Measurements from ENCODE around the gene HNRNPDL.

Gene HNRNPDL

GRCh38 chr4:82401600-82401999 is 28.7 kb downstream of the HNRNPDL start:
- H3K4me3 ChIP-seq (ENCODE audit: insufficient read depth, low read length, poor library complexity, severe bottlenecking) = no peak overlapping the region
- no peak overlapping the region for H3K27ac ChIP-seq (ENCODE audit: low read depth, low read length)
- no peak overlapping the region for H2AFZ ChIP-seq (ENCODE audit: low read depth, low read length, severe bottlenecking)
- no peak for TF ChIP-seq EZH2phosphoT487 (conservative IDR thresholded peaks at IDR 0.05; ENCODE audit: low read length)
- no peak for TF ChIP-seq CTCF (IDR thresholded peaks at IDR 0.05; ENCODE audit: insufficient read depth, low read length, poor library complexity, severe bottlenecking)
- H3K4me2 ChIP-seq (ENCODE audit: low read depth, low read length, poor library complexity, severe bottlenecking) = no peak overlapping the region
- no peak overlapping the region for H3K9ac ChIP-seq (ENCODE audit: low read length)
- H3K27me3 ChIP-seq (ENCODE audit: low read length) = no peaks in the 10 kb centered on the region
- H3K9me3 ChIP-seq (ENCODE audit: insufficient read depth, low read length) = no peaks in the 10 kb centered on the region
- H3F3A ChIP-seq (ENCODE audit: insufficient read depth) = no peaks in the 10 kb centered on the region
- H3K79me2 ChIP-seq (ENCODE audit: insufficient read depth, low read length) = no peaks in the 10 kb centered on the region
- no peaks in the 10 kb centered on the region for H4K20me1 ChIP-seq (ENCODE audit: low read depth, low read length)
- H3K9me2 ChIP-seq (replicated peaks; ENCODE audit: insufficient read depth, low read length) = no peaks in the 10 kb centered on the region
- no peaks in the 10 kb centered on the region for H3K36me3 ChIP-seq (ENCODE audit: low read length)

GRCh38 chr4:82398263-82398662 is 32.0 kb downstream of the HNRNPDL start:
- H3F3A ChIP-seq (ENCODE audit: insufficient read depth) = no peaks in the 10 kb centered on the region
- no peak overlapping the region for H3K27ac ChIP-seq (ENCODE audit: low read depth, low read length)
- no peak overlapping the region for H3K9ac ChIP-seq (ENCODE audit: low read length)
- TF ChIP-seq EZH2phosphoT487 (conservative IDR thresholded peaks at IDR 0.05; ENCODE audit: low read length) (no peak), CTCF (IDR thresholded peaks at IDR 0.05; ENCODE audit: insufficient read depth, low read length, poor library complexity, severe bottlenecking) (no peak)
- H3K4me3 ChIP-seq (ENCODE audit: insufficient read depth, low read length, poor library complexity, severe bottlenecking) = no peak overlapping the region
- no peaks in the 10 kb centered on the region for H3K27me3 ChIP-seq (ENCODE audit: low read length)
- no peaks in the 10 kb centered on the region for H3K9me3 ChIP-seq (ENCODE audit: insufficient read depth, low read length)
- no peaks in the 10 kb centered on the region for H4K20me1 ChIP-seq (ENCODE audit: low read depth, low read length)
- no peaks in the 10 kb centered on the region for H3K36me3 ChIP-seq (ENCODE audit: low read length)
- no peak overlapping the region for H2AFZ ChIP-seq (ENCODE audit: low read depth, low read length, severe bottlenecking)
- H3K9me2 ChIP-seq (replicated peaks; ENCODE audit: insufficient read depth, low read length) = no peaks in the 10 kb centered on the region
- no peak overlapping the region for H3K4me2 ChIP-seq (ENCODE audit: low read depth, low read length, poor library complexity, severe bottlenecking)
- H3K79me2 ChIP-seq (ENCODE audit: insufficient read depth, low read length) = no peaks in the 10 kb centered on the region

- no peak overlapping the region for H3K9ac ChIP-seq (ENCODE audit: low read length)
- no peak overlapping the region for H3K4me2 ChIP-seq (ENCODE audit: low read depth, low read length, poor library complexity, severe bottlenecking)
- H3K79me2 ChIP-seq (ENCODE audit: insufficient read depth, low read length) = no peaks in the 10 kb centered on the region
- no peaks in the 10 kb centered on the region for H3K9me3 ChIP-seq (ENCODE audit: insufficient read depth, low read length)
- no peaks in the 10 kb centered on the region for H3K27me3 ChIP-seq (ENCODE audit: low read length)
- H3K27ac ChIP-seq (ENCODE audit: low read depth, low read length) = no peak overlapping the region
- no peak overlapping the region for H3K4me3 ChIP-seq (ENCODE audit: insufficient read depth, low read length, poor library complexity, severe bottlenecking)
- H2AFZ ChIP-seq (ENCODE audit: low read depth, low read length, severe bottlenecking) = no peak overlapping the region
- no peaks in the 10 kb centered on the region for H4K20me1 ChIP-seq (ENCODE audit: low read depth, low read length)
- TF ChIP-seq EZH2phosphoT487 (conservative IDR thresholded peaks at IDR 0.05; ENCODE audit: low read length) (no peak), CTCF (IDR thresholded peaks at IDR 0.05; ENCODE audit: insufficient read depth, low read length, poor library complexity, severe bottlenecking) (no peak)
- no peaks in the 10 kb centered on the region for H3K36me3 ChIP-seq (ENCODE audit: low read length)
- no peaks in the 10 kb centered on the region for H3F3A ChIP-seq (ENCODE audit: insufficient read depth)
- H3K9me2 ChIP-seq (replicated peaks; ENCODE audit: insufficient read depth, low read length) = no peaks in the 10 kb centered on the region
Measured at GRCh38 chr4:82397527-82397926, 32.7 kb downstream of the HNRNPDL start.

All from SU-DHL-6 (cell line).